GM18505 (cell line): ENCODE measurements around the gene KRTAP13-4.

Source experiments
- ATAC-seq: cut with Tn5 transposase; IDR thresholded peaks from one replicate; pipeline ENCODE4 v1.9.1; 2021; ENCODE audit not compliant: unreplicated experiment
- POLR2A ChIP-seq: IDR thresholded peaks from 4 replicates; pipeline ENCODE4 v1.6.1; 2011; ENCODE audit warnings: borderline replicate concordance; ENCODE audit not compliant: insufficient read depth, insufficient read length; ENCODE audit errors: extremely low read depth

Gene KRTAP13-4

DNA sequence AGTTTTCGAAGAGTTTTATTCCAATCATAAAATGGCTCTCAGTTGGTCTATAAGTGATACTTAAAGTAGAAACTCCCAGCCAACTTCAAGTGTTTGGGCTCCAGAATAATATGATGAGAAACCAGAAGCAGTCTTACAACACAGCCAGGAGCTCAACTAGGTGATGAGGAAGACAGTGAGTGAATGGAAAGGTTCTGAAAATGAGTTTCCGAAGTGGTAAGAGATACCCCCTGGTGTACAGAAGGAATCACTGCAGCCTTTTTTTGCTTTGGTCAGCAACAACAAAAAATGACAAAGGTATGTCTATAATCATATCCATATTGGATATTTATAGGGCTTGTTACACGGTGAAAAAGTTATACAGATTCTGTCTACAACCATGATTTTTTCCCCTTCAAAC lies 33.7 kb downstream of the KRTAP13-4 start:
- TF ChIP-seq POLR2A, result no peak
- no peak for ATAC-seq

DNA sequence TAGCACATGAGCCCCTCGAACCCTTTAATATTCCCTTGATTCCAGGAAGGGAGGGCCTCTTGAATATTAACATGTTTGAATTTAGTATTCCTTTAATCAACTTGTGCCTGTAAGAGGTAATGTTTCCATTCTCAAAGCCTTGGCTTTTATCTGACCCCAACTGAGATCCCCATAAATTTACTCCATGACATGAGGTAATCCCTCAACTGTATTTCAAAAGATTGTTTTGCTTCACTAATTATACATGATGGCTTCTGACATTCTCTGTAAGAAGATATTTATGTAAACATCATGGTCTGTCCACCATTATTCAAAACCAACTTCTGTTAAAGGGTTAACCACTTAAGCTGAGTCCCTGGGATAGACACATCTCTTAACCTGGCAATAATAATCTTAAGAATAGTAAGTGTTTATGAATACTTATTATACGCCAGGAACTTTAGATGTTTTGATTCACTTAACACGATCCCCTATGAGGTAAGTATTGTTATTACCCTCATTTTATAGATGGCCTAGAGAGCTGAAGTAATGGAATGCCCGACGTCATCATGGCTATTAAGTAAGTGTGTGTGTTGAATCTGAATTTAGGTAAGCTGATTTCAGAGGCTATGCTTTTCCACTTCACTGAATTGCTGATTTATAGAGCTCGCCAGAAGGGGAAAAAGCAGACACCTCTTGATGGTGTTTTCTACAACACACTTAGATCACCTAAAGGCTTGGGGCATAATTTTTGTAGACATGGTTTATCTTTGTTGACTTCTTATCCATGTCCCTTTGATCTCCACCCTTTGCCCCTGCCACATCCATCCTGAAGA lies 39.1 kb downstream of the KRTAP13-4 start:
- no peak for TF ChIP-seq POLR2A
- ATAC-seq, result no peak

DNA sequence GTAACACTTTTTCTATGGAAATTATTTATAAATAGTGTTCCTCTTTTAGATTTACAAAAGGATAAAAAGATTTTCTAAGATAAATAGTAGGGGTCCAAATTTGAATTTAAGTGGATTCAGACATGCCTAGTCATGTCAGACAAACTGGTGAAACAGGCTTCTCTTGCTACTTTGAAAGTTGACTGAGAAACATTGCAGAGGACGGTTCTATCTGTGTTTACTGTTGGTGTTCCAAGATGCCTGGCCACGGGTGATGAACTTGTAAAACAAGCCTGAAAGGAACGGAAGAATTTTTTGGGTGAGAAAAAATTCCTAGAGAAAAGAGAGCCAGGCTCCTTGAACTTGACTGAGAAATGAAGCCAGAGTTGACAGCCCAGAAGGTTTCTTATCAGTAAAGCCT lies 48.0 kb downstream of the KRTAP13-4 start:
- TF ChIP-seq POLR2A, result no peak
- ATAC-seq, result no peak

DNA sequence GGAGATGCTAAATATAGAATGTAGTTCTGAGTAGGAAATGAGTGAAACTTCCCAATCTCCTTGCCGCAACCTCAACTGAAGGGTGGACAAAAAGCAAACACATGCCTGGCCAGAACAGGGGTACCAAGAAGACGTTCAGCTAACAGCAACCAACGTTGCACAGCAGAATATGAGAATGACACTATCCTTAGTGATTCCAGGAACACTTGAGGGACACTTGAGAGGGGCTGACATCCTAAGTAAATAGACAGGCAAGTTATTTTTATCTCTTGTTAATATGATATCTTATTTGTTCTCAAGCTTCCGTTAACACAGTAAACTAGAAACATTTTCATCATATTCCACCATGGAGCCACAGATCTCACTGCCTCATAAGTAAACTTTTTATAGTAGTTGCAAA lies 49.2 kb downstream of the KRTAP13-4 start:
- no peak for ATAC-seq
- TF ChIP-seq POLR2A, result no peak

DNA sequence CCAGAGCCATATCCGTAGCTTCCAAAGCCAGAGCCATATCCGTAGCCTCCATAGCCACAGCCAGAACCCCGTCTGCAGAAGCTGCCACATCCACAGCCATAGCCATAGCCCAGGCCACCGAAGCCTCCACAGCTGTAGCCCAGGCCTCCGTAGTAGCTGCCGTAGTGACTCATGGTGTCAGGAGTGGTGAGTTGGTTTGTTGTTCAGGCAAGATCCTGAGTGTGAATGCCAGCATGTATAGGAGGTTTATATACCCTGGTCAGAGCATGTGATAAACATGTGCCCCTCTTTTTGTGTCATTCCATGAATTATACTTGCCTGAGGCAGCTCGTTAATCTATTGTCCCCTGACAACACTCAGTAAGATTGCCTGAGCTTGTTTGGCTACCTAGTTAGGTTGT lies 50.1 kb downstream of the KRTAP13-4 start, which contains the start of gene KRTAP19-1:
Gene KRTAP19-1, minus strand, starts transcription at position 223 of the 400 bp plus-strand sequence. Its CDS starts 50 bp downstream, at position 173.
- ATAC-seq, result no peak
- no peak for TF ChIP-seq POLR2A
